ENCODE results near the gene ACTN2.

The ACTN2 gene

GRCh38 chr1:236718328-236718727 lies 32.0 kb downstream of the ACTN2 start:
- no peak for TF ChIP-seq CTCF (IDR thresholded peaks at IDR 0.05; ENCODE audit: low read depth, low read length, missing control alignments)
- no peak overlapping the region for H3K4me3 ChIP-seq (replicated peaks; ENCODE audit: low read depth, low read length)
- no peak for DNase-seq (ENCODE audit: extremely low read depth, low read depth)

- TF ChIP-seq CTCF (IDR thresholded peaks at IDR 0.05; ENCODE audit: low read depth, low read length, missing control alignments), result no peak
- DNase-seq (ENCODE audit: extremely low read depth, low read depth), result no peak
- no peak overlapping the region for H3K4me3 ChIP-seq (replicated peaks; ENCODE audit: low read depth, low read length)
Measured at GRCh38 chr1:236720206-236720605, 33.9 kb downstream of the ACTN2 start.

- no peak overlapping the region for H3K4me3 ChIP-seq (replicated peaks; ENCODE audit: low read depth, low read length)
- no peak for DNase-seq (ENCODE audit: extremely low read depth, low read depth)
- no peak for TF ChIP-seq CTCF (IDR thresholded peaks at IDR 0.05; ENCODE audit: low read depth, low read length, missing control alignments)
Measured at GRCh38 chr1:236720611-236721010, 34.3 kb downstream of the ACTN2 start.

- TF ChIP-seq CTCF (IDR thresholded peaks at IDR 0.05; ENCODE audit: low read depth, low read length, missing control alignments), result no peak
- no peak overlapping the region for H3K4me3 ChIP-seq (replicated peaks; ENCODE audit: low read depth, low read length)
- DNase-seq (ENCODE audit: extremely low read depth, low read depth), result no peak
Measured at GRCh38 chr1:236724049-236724448, 37.8 kb downstream of the ACTN2 start.

- DNase-seq (ENCODE audit: extremely low read depth, low read depth), result no peak
- TF ChIP-seq CTCF (IDR thresholded peaks at IDR 0.05; ENCODE audit: low read depth, low read length, missing control alignments), result no peak
Measured at GRCh38 chr1:236724506-236724905, 38.2 kb downstream of the ACTN2 start.

GRCh38 chr1:236725668-236726067 lies 39.4 kb downstream of the ACTN2 start:
- no peak overlapping the region for H3K4me3 ChIP-seq (replicated peaks; ENCODE audit: low read depth, low read length)
- no peak for TF ChIP-seq CTCF (IDR thresholded peaks at IDR 0.05; ENCODE audit: low read depth, low read length, missing control alignments)
- DNase-seq (ENCODE audit: extremely low read depth, low read depth), result no peak

More at GRCh38 chr1:236724506-236724905, 38.2 kb downstream of the ACTN2 start:
- no peak overlapping the region for H3K4me3 ChIP-seq (replicated peaks; ENCODE audit: low read depth, low read length)

- DNase-seq (ENCODE audit: extremely low read depth, low read depth), result no peak
- no peak overlapping the region for H3K4me3 ChIP-seq (replicated peaks; ENCODE audit: low read depth, low read length)
- no peak for TF ChIP-seq CTCF (IDR thresholded peaks at IDR 0.05; ENCODE audit: low read depth, low read length, missing control alignments)
Measured at GRCh38 chr1:236727521-236727920, 41.2 kb downstream of the ACTN2 start.
